GM19324 (cell line): Measurements from ENCODE around the gene NRF1.
"Not testable (repeated sequence)": the region's sequence is repeated elsewhere in the genome, so short reads cannot be mapped to it uniquely, and the experiment has no call there.

ENCODE experiments used
- ATAC-seq: cut with Tn5 transposase; IDR thresholded peaks from one replicate; pipeline ENCODE4 v1.9.1; 2021; ENCODE audit warnings: mild to moderate bottlenecking, moderate library complexity; ENCODE audit not compliant: unreplicated experiment, low FRiP score

NRF1 gene

GRCh38 chr7:129793506-129794310 lies 182.2 kb downstream of the NRF1 start:
- no peak for ATAC-seq

GRCh38 chr7:129794461-129794860 lies 182.9 kb downstream of the NRF1 start:
- ATAC-seq: not testable (repeated sequence)

GRCh38 chr7:129796186-129796775 lies 184.8 kb downstream of the NRF1 start:
- no peak for ATAC-seq

GRCh38 chr7:129797214-129797789 lies 185.8 kb downstream of the NRF1 start:
- no peak for ATAC-seq

GRCh38 chr7:129798616-129799349 lies 187.3 kb downstream of the NRF1 start:
- no peak for ATAC-seq

GRCh38 chr7:129799350-129799955 lies 187.9 kb downstream of the NRF1 start:
- ATAC-seq: no peak

- ATAC-seq: no peak
Measured at GRCh38 chr7:129800901-129801300, 189.4 kb downstream of the NRF1 start.

- ATAC-seq: no peak
Measured at GRCh38 chr7:129801882-129802281, 190.4 kb downstream of the NRF1 start.

- ATAC-seq: no peak
Measured at GRCh38 chr7:129803546-129804081, 192.1 kb downstream of the NRF1 start.

- no peak for ATAC-seq
Measured at GRCh38 chr7:129804111-129804889, 192.8 kb downstream of the NRF1 start.

- ATAC-seq: no peak
Measured at GRCh38 chr7:129804890-129805719, 193.6 kb downstream of the NRF1 start.
